Neural cell (in vitro differentiated cells): ENCODE data around the gene NPHP4. TPM values are rescaled to one million over a fixed set of nuclear protein-coding genes. Genes with fewer than 3 reads are reported as not detected.

Source experiments
- H2AFZ ChIP-seq: fragments of 200-600, 300-800 bp; sonication (generic), shearing (Covaris generic); 2 replicates; pipeline ENCODE4 v1.6.0; 2014; ENCODE audit warnings: low read depth, mild to moderate bottlenecking, antibody characterized with exemption, low read length, moderate library complexity
- H3F3A ChIP-seq: fragments of 200-600 bp; shearing (Covaris generic); 2 replicates; pipeline ENCODE4 v1.6.1; 2016; ENCODE audit warnings: mild to moderate bottlenecking, moderate library complexity, mixed read lengths, antibody characterized with exemption, low read length; ENCODE audit not compliant: insufficient read depth, poor library complexity, severe bottlenecking
- H3K27ac ChIP-seq: fragments of 200-600, 300-800 bp; sonication (generic), shearing (Covaris generic); 2 replicates; pipeline ENCODE4 v1.5.1; 2014; ENCODE audit warnings: mild to moderate bottlenecking, low read length, moderate library complexity
- H3K27me3 ChIP-seq: fragments of 300-800, 200-600 bp; sonication (generic), shearing (Covaris generic); 2 replicates; pipeline ENCODE4 v1.6.0; 2014; ENCODE audit warnings: mild to moderate bottlenecking, low read depth, low read length, moderate library complexity; ENCODE audit not compliant: insufficient read depth
- H3K36me3 ChIP-seq: fragments of 300-800, 200-600 bp; sonication (generic), shearing (Covaris generic); 2 replicates; pipeline ENCODE4 v1.5.1; 2014; ENCODE audit warnings: mild to moderate bottlenecking, antibody characterized with exemption, low read length, moderate library complexity; ENCODE audit not compliant: insufficient read depth
- H3K4me2 ChIP-seq: fragments of 300-800, 200-600 bp; sonication (generic), shearing (Covaris generic); 2 replicates; pipeline ENCODE4 v1.6.0; 2014; ENCODE audit warnings: mild to moderate bottlenecking, low read length
- H3K4me3 ChIP-seq: fragments of 300-800, 200-600 bp; sonication (generic), shearing (Covaris generic); 2 replicates; pipeline ENCODE4 v1.5.1; 2014; ENCODE audit warnings: mild to moderate bottlenecking, low read length, moderate library complexity
- H3K79me2 ChIP-seq: fragments of 200-600 bp; shearing (Covaris generic); replicated peaks from 2 replicates; pipeline ENCODE4 v1.6.0; 2014; ENCODE audit warnings: mild to moderate bottlenecking, low read length, moderate library complexity; ENCODE audit not compliant: insufficient read depth
- H3K9ac ChIP-seq: fragments of 300-800, 200-600 bp; sonication (generic), shearing (Covaris generic); 2 replicates; pipeline ENCODE4 v1.6.1; 2016; ENCODE audit warnings: mild to moderate bottlenecking, low read length, mixed read lengths
- H3K9me2 ChIP-seq: fragments of 200-600 bp; shearing (Covaris generic); 2 replicates; pipeline ENCODE4 v1.6.1; 2016; ENCODE audit warnings: mild to moderate bottlenecking, low read length, mixed read lengths; ENCODE audit not compliant: insufficient read depth
- H3K9me3 ChIP-seq: fragments of 200-600, 300-800 bp; sonication (generic), shearing (Covaris generic); 2 replicates; pipeline ENCODE4 v1.6.1; 2016; ENCODE audit warnings: mild to moderate bottlenecking, mixed run types, low read length, moderate library complexity, mixed read lengths
- H4K20me1 ChIP-seq: fragments of 200-600 bp; shearing (Covaris generic); 2 replicates; pipeline ENCODE4 v1.6.1; 2016; ENCODE audit warnings: mild to moderate bottlenecking, mixed run types; ENCODE audit not compliant: insufficient read depth
- EP300 ChIP-seq: fragments of 450-650 bp; conservative IDR thresholded peaks from 2 replicates; pipeline ENCODE4 v1.6.1; 2014; ENCODE audit warnings: antibody characterized with exemption, mild to moderate bottlenecking, moderate library complexity; ENCODE audit not compliant: poor library complexity, severe bottlenecking
- EZH2 ChIP-seq: fragments of 200-600, 300-800 bp; shearing (Covaris generic), sonication (generic); IDR thresholded peaks from 2 replicates; pipeline ENCODE4 v1.6.1; 2014; ENCODE audit warnings: antibody characterized with exemption, low read length, borderline replicate concordance, mild to moderate bottlenecking; ENCODE audit not compliant: insufficient read depth, poor library complexity, severe bottlenecking
- MXI1 ChIP-seq: fragments of 450-650 bp; conservative IDR thresholded peaks from 2 replicates; pipeline ENCODE4 v1.6.1; 2014; ENCODE audit warnings: antibody characterized with exemption, mild to moderate bottlenecking; ENCODE audit not compliant: poor library complexity, severe bottlenecking
- POLR2AphosphoS5 ChIP-seq: IDR thresholded peaks from 2 replicates; pipeline ENCODE4 v1.6.1; 2012
- RAD21 ChIP-seq: fragments of 450-650 bp; conservative IDR thresholded peaks from 2 replicates; pipeline ENCODE4 v1.6.1; 2014; ENCODE audit warnings: antibody characterized with exemption, mild to moderate bottlenecking, moderate library complexity
- SMC3 ChIP-seq: fragments of 450-650 bp; conservative IDR thresholded peaks from 2 replicates; pipeline ENCODE4 v1.6.1; 2014; ENCODE audit warnings: antibody characterized with exemption, mild to moderate bottlenecking, moderate library complexity; ENCODE audit not compliant: poor library complexity
- TAF1 ChIP-seq: IDR thresholded peaks from 2 replicates; pipeline ENCODE4 v1.6.1; 2012; ENCODE audit warnings: low read depth
- polyA plus RNA-seq: library from polyadenylated mRNA; depleted of rRNA; stranded (reverse); fragments of >200 nt; gene quantifications from 2 replicates; pipeline ENCODE4 v1.2.3, GENCODE V29; 2014
- TF ChIP-seq, protein P1 (sequence below): fragments of 450-650 bp; IDR thresholded peaks from 2 replicates; pipeline ENCODE4 v1.5.1; 2014; ENCODE audit warnings: antibody characterized with exemption, mild to moderate bottlenecking, moderate library complexity; ENCODE audit not compliant: poor library complexity, severe bottlenecking
- TF ChIP-seq, protein P2 (sequence below): IDR thresholded peaks from 2 replicates; pipeline ENCODE4 v1.6.1; 2012; ENCODE audit warnings: borderline replicate concordance

The NPHP4 gene
- polyA plus RNA-seq, 1 donor from 2014 or later = 17.1 TPM

DNA sequence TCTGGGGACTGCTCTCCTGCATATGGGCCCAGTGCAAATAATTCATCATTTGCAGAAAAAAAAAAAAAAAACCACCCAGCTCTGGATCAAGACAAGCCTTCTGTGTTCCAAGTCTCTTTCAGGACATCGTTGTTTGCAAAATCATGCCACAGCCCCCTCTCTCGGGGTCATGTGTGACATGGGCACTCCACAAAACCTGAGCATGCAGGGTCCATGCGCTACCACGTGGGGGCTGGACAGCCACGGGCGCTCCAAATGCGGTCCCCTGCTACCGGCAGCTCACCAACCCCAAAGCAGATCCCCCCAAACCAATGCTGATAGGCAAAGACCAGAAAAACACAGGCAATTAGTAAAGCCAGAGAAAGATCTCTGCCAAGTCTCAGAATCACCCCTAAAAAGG lies 17.6 kb downstream of the NPHP4 start:
- Histone ChIP-seq H3K4me3 (no peak overlapping the region), H4K20me1 (no peaks in the 10 kb centered on the region), H3K27ac (no peak overlapping the region), H3K4me2 (no peak overlapping the region), H3K36me3 (no peaks in the 10 kb centered on the region), H3F3A (no peaks in the 10 kb centered on the region), H3K9me3 (no peaks in the 10 kb centered on the region), H3K79me2 (no peaks in the 10 kb centered on the region), H3K9ac (no peak overlapping the region), H3K27me3 (no peaks in the 10 kb centered on the region), H2AFZ (no peak overlapping the region), H3K9me2 (no peaks in the 10 kb centered on the region)
- TF ChIP-seq TAF1 (no peak), MXI1 (no peak), EZH2 (no peak), EP300 (no peak), POLR2AphosphoS5 (no peak), SMC3 (no peak), RAD21 (no peak)
- TF ChIP-seq, protein P1, sequence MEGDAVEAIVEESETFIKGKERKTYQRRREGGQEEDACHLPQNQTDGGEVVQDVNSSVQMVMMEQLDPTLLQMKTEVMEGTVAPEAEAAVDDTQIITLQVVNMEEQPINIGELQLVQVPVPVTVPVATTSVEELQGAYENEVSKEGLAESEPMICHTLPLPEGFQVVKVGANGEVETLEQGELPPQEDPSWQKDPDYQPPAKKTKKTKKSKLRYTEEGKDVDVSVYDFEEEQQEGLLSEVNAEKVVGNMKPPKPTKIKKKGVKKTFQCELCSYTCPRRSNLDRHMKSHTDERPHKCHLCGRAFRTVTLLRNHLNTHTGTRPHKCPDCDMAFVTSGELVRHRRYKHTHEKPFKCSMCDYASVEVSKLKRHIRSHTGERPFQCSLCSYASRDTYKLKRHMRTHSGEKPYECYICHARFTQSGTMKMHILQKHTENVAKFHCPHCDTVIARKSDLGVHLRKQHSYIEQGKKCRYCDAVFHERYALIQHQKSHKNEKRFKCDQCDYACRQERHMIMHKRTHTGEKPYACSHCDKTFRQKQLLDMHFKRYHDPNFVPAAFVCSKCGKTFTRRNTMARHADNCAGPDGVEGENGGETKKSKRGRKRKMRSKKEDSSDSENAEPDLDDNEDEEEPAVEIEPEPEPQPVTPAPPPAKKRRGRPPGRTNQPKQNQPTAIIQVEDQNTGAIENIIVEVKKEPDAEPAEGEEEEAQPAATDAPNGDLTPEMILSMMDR = no peak
- TF ChIP-seq, protein P2, sequence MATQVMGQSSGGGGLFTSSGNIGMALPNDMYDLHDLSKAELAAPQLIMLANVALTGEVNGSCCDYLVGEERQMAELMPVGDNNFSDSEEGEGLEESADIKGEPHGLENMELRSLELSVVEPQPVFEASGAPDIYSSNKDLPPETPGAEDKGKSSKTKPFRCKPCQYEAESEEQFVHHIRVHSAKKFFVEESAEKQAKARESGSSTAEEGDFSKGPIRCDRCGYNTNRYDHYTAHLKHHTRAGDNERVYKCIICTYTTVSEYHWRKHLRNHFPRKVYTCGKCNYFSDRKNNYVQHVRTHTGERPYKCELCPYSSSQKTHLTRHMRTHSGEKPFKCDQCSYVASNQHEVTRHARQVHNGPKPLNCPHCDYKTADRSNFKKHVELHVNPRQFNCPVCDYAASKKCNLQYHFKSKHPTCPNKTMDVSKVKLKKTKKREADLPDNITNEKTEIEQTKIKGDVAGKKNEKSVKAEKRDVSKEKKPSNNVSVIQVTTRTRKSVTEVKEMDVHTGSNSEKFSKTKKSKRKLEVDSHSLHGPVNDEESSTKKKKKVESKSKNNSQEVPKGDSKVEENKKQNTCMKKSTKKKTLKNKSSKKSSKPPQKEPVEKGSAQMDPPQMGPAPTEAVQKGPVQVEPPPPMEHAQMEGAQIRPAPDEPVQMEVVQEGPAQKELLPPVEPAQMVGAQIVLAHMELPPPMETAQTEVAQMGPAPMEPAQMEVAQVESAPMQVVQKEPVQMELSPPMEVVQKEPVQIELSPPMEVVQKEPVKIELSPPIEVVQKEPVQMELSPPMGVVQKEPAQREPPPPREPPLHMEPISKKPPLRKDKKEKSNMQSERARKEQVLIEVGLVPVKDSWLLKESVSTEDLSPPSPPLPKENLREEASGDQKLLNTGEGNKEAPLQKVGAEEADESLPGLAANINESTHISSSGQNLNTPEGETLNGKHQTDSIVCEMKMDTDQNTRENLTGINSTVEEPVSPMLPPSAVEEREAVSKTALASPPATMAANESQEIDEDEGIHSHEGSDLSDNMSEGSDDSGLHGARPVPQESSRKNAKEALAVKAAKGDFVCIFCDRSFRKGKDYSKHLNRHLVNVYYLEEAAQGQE = no peak

DNA sequence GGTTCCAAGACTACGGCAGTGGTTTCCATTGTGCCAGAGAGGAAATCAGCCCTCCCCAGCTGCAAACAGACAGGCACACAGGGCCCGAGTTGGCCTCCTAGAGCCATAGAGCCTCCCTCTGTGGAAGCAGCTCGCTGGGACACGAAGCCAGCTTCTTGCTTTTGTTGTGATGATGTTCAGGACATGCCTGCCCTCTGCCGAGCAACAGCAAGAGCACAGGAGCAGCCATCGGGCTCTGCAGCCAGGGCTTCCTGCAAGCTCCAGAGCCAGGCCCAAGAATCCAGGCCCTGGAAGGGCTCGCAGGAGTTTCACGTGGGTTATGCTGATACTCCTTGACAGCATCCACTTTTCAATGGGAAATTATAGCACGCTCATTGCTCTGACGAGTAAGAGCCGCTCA lies 18.5 kb downstream of the NPHP4 start:
- H3K9ac ChIP-seq = peak overlapping the region; percentile 5
- no peaks in the 10 kb centered on the region for H3K79me2 ChIP-seq
- TF ChIP-seq POLR2AphosphoS5 = no peak
- no peak for TF ChIP-seq EZH2
- TF ChIP-seq MXI1 = no peak
- TF ChIP-seq, protein P1 = peak; percentile 45
- TF ChIP-seq TAF1 = no peak
- TF ChIP-seq RAD21 = peak; percentile 45
- no peak for TF ChIP-seq SMC3
- TF ChIP-seq, protein P2 = no peak
- no peak for TF ChIP-seq EP300
- no peaks in the 10 kb centered on the region for H3K36me3 ChIP-seq
- no peak overlapping the region for H2AFZ ChIP-seq
- no peak overlapping the region for H3K4me2 ChIP-seq
- H3K9me3 ChIP-seq = no peaks in the 10 kb centered on the region
- H3K9me2 ChIP-seq = no peaks in the 10 kb centered on the region
- H3F3A ChIP-seq = no peaks in the 10 kb centered on the region
- no peaks in the 10 kb centered on the region for H3K27me3 ChIP-seq
- H4K20me1 ChIP-seq = no peaks in the 10 kb centered on the region
- H3K4me3 ChIP-seq = no peak overlapping the region
- H3K27ac ChIP-seq = peak overlapping the region; percentile 16
